ENCODE data around the gene SLC5A4. TPM values are rescaled to one million over a fixed set of nuclear protein-coding genes. Genes with fewer than 3 reads are reported as not detected.

The SLC5A4 gene
- total RNA-seq, 1 experiment from 2014 or later = not detected

GRCh38 chr22:32181043-32181442 is 74.1 kb downstream of the SLC5A4 start:
- Histone ChIP-seq H3K36me3 (no peaks in the 10 kb centered on the region), H3K9me3 (no peaks in the 10 kb centered on the region), H3K4me3 (no peak overlapping the region), H3K27me3 (peaks cover 19% of the 10 kb centered on the region)
- DNase-seq = no peak

- Histone ChIP-seq H3K27me3 (peaks cover 19% of the 10 kb centered on the region), H3K9me3 (no peaks in the 10 kb centered on the region), H3K4me3 (no peak overlapping the region), H3K36me3 (no peaks in the 10 kb centered on the region)
- DNase-seq = no peak
These were observed 77.9 kb downstream of the SLC5A4 start for GRCh38 chr22:32177221-32177765.

- DNase-seq = no peak
- H3K27me3 ChIP-seq = peaks cover 19% of the 10 kb centered on the region
- H3K36me3 ChIP-seq = no peaks in the 10 kb centered on the region
- no peaks in the 10 kb centered on the region for H3K9me3 ChIP-seq
- no peak overlapping the region for H3K4me3 ChIP-seq
These were observed 79.2 kb downstream of the SLC5A4 start for GRCh38 chr22:32175683-32176644.

GRCh38 chr22:32175115-32175514 is 80.0 kb downstream of the SLC5A4 start:
- Histone ChIP-seq H3K27me3 (peaks cover 14% of the 10 kb centered on the region), H3K4me3 (no peak overlapping the region), H3K36me3 (no peaks in the 10 kb centered on the region), H3K9me3 (no peaks in the 10 kb centered on the region)
- no peak for DNase-seq

Other genes with a start within 250 kb of the SLC5A4 start
- gene SLC5A1, start 212.1 kb downstream of the SLC5A4 start, total RNA-seq (2014; rRNA removed; shearing (Covaris generic); ENCODE audit: low replicate concordance) = not detected in 2 replicates
- gene C22orf42, start 96.0 kb downstream of the SLC5A4 start, total RNA-seq (2014; rRNA removed; shearing (Covaris generic); ENCODE audit: low replicate concordance) = not detected in 2 replicates
- gene RFPL2, start 50.3 kb downstream of the SLC5A4 start, total RNA-seq (2014; rRNA removed; shearing (Covaris generic); ENCODE audit: low replicate concordance) = not detected in 2 replicates
- not detected in 2 replicates for gene RFPL3, start 102.5 kb upstream of the SLC5A4 start, total RNA-seq (2014; rRNA removed; shearing (Covaris generic); ENCODE audit: low replicate concordance)
- 155 and 179 TPM in 2 replicates for gene RTCB, start 156.9 kb upstream of the SLC5A4 start, total RNA-seq (2014; rRNA removed; shearing (Covaris generic); ENCODE audit: low replicate concordance)
- not detected in 2 replicates for gene BPIFC, start 209.1 kb upstream of the SLC5A4 start, total RNA-seq (2014; rRNA removed; shearing (Covaris generic); ENCODE audit: low replicate concordance)
- 66.8 and 97.9 TPM in 2 replicates for gene FBXO7, start 219.5 kb upstream of the SLC5A4 start, total RNA-seq (2014; rRNA removed; shearing (Covaris generic); ENCODE audit: low replicate concordance)